T-helper 2 cell (primary cell): ENCODE measurements around the gene DRICH1.
A peak's percentile ranks its signal among the peaks of the same experiment; 100 is the strongest.
"Not testable (repeated sequence)": the region's sequence is repeated elsewhere in the genome, so short reads cannot be mapped to it uniquely, and the experiment has no call there.

Source experiments
- DNase-seq, 5 experiments: peaks; one replicate each; pipeline versions ENCODE4 v3.0.0 to v3.0.0-alpha.2; 2012 to 2022

The DRICH1 gene

GRCh38 chr22:23597576-23598268, 34.4 kb downstream of the DRICH1 start:
- DNase-seq = not testable (repeated sequence)

- DNase-seq = not testable (repeated sequence)
Measured at GRCh38 chr22:23595904-23596303, 36.2 kb downstream of the DRICH1 start.

- DNase-seq = no peak
Measured at GRCh38 chr22:23591846-23592245, 40.3 kb downstream of the DRICH1 start.

DNA sequence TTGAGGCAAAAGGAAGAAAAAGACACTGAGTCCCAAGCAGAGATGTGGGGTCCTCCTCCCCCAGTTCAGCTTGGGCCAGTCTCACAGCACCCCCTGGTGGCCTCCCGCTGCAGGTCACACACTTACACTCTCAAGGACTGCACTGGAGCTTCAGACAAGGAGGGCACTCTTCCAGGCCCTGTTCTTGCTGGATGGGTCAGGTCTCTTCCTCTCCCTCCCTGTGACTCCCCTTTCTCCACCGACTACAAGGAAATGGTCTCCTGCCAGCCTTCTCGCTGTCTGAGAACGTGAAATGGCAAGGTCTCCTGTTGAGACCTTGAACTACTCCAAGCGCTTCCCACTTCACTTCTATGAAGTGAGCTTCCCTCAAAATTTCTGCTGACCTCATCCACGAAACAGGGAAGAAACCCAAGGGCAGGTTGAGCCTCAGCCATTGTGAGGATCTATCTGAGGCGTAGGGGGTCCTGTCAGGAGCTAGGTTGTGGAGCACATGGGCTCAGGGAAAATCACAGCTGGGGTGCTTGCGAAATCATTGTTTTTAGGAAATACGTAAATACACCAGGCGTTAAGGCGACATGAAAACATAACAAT, 40.8 kb downstream of the DRICH1 start:
- DNase-seq = peak in 3 of 5 experiments; percentile 32 to 54 (median 35)

GRCh38 chr22:23583836-23584235, 48.3 kb downstream of the DRICH1 start:
- no peak for DNase-seq

DNA sequence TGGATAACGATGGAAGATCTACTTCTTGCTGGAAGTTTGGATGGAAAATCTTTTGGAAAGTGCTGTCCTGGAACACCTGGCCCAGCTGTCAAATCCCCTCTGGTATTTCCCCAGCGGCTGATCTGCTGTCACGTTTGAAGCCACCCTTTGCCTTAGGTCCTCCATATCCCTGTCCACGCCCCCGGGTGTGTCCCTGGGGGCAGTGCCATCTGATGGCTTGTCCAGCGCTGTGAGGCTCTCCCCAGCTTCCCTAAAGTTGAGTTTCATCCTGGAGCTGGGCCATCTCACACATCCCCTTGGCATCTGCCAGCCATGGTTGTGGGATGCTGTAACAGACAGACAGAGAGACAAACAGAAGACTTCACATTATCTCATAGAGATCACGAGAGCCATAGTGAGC, 49.0 kb downstream of the DRICH1 start:
- no peak for DNase-seq

DNA sequence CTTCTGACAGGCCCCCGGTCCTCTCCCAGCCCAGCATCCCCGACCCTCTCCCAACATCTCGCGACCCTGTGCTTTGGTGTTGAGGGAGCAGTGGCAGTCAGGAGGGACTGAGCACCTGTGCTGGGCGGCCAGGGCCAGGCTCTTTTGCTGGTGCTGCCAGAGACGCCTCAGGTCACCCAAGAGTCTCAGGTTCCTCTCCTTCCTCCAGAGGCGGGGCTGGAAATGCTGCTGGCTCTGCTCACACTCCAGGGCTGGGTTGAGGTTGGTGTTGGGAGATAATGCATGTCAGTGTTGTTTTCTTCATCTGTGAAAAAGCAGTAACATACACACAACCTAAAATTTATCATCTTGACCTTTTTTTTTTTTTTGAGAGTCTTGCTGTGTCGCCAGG, 50.9 kb downstream of the DRICH1 start:
- no peak for DNase-seq

GRCh38 chr22:23580576-23581259, 51.4 kb downstream of the DRICH1 start:
- DNase-seq = peak in 1 of 5 experiments; percentile 61

DNA sequence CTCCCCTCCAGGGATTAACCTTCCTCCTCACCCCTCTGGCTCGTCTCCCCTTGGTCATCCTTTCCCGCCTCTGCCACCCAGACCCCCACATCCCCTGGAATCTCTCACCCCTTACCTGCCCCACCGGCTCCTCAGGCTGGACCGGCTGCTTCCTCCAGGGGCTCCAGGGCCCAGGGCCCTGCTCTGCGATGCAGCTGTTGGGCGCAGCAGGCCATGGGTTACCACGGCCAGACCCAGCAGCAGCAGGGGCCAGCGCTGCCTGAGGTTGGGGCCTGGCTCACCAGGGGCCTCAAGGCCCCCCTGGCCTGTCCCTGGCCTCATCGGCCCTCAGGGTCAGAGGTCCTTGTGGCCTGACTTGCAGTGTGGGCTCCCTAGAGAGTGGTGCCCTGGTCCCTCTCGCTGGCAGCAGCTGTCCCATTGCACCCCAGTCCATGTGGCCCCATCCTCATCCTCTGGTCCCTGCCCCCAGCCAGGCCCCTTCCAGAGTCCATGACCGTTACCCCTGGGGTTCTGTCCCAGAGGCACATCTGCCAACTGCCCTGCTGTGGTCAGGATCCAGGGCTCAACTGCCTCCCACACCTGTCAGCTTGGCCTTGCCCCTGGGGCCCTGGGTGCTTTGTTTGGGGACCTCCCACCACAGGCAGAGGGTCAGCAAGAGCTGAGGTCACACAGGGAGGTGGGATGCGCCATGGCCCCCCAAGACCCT, 52.1 kb downstream of the DRICH1 start, which contains the start of gene IGLL1:
Gene IGLL1, minus strand, starts transcription at position 421 of the 706 bp plus-strand sequence. Its CDS starts 100 bp downstream, at position 321.
- DNase-seq = no peak

- no peak for DNase-seq
Measured at GRCh38 chr22:23579280-23579679, 52.8 kb downstream of the DRICH1 start.

- no peak for DNase-seq
Measured at GRCh38 chr22:23578306-23578705, 53.8 kb downstream of the DRICH1 start.

- no peak for DNase-seq
Measured at GRCh38 chr22:23576681-23577080, 55.4 kb downstream of the DRICH1 start.

GRCh38 chr22:23575601-23576000, 56.5 kb downstream of the DRICH1 start:
- no peak for DNase-seq

- DNase-seq = no peak
Measured at GRCh38 chr22:23574877-23575276, 57.2 kb downstream of the DRICH1 start.

DNA sequence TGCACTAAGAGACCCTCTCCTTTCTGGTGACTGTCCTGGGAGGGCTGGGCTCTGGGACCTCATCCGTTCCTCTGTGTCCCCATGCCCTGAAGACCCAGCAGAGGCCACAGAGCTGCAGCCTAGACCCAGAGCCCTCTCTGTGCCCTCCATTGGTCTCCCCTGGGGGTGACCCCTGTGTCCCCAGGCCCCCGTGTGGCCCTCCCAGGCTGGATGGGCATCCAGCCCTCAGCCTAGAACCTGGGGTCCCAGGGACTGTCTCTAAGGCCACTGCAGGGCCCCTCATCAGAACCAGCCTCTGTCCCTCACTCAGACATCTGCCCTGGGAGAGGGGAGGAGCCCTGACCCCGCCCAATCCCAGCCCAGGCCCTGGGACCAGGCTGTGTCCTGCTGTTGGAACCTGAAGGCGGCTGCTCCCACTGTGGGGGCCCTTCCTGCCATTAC, 57.7 kb downstream of the DRICH1 start:
- DNase-seq = no peak

DNA sequence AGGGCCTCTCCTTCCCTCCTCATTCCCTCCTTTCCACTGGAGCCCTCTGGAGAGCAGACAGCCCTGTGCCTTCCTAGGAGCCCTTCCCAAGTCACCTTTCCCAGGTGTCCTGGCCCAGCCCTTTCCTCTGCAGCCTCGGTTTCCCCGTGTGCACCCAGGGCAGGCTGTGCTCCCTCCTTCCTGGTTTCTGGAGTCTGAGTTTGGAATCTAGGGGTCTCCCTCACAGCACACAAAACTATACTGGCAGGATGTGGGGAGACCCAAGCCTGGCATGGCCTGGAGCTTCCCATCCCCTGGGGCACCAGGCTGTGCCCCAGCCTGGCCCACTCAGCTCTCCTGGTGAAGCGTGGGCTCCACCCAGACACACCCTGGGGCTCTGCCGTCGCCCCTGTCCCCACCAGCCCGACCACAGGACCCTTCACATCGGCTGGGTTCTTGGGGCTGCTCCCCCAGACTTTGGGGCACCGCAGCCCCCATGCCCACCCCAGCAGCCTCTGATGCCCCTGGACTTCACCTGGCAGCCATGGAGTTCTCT, 58.4 kb downstream of the DRICH1 start:
- DNase-seq = not testable (repeated sequence)

DNA sequence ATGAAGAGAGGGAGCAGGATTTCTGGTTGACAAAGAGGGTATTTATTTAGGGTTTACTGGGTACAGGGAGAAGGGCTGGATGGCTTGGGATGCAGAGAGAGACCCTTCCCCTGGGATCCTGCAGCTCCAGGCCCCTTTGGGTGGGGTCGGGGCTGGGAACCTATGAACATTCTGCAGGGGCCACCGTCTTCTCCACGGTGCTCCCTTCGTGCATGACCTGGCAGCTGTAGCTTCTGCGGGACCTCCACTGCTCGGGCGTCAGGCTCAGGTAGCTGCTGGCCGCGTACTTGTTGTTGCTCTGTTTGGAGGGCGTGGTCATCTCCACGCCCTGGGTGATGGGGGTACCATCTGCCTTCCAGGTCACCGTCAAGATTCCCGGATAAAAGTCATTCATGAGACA, 59.0 kb downstream of the DRICH1 start:
- DNase-seq = not testable (repeated sequence)

- DNase-seq = no peak
Measured at GRCh38 chr22:23571486-23571885, 60.6 kb downstream of the DRICH1 start.

DNA sequence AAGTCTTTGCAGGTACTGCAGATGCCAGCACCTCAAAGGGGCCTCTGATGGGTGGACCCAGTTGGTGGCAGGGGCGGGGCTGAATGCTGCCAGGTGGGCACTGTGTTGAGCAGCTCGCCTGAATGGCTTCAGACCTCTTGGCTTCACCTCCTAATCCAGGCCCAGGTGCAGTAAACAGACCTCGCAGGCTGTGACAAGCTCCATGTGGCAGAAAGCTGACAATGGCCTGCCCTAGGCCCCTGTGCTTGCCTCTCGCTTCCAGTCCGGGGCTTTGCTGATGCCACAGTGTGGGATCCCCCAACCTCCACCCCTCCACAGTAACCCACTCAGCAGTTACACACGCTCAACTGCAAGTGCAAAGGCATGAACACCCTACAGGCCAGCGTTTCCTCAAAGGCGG, 61.4 kb downstream of the DRICH1 start:
- no peak for DNase-seq

GRCh38 chr22:23569716-23570115, 62.4 kb downstream of the DRICH1 start:
- no peak for DNase-seq

- no peak for DNase-seq
Measured at GRCh38 chr22:23569291-23569690, 62.8 kb downstream of the DRICH1 start.

GRCh38 chr22:23566705-23567475, 65.2 kb downstream of the DRICH1 start:
- DNase-seq = no peak
